Spleen (tissue), 11 donors: ENCODE data around the gene HLCS. TPM values are rescaled to one million over a fixed set of nuclear protein-coding genes. Genes with fewer than 3 reads are reported as not detected.

Experiments
- DNase-seq: peaks from one replicate; pipeline ENCODE4 v3.0.0-alpha.2; 2020
- H3K27ac ChIP-seq, 8 donors: fragments of 200-600 bp; sonication (generic) in 7 of 8; 1 replicate in 4 of 8; 2 replicates in 4 of 8; pipeline versions ENCODE4 v1.5.0 to v1.8.0; 2016 to 2021; ENCODE audit warnings: inconsistent platforms in 4 of 8, mild to moderate bottlenecking in 4 of 8, moderate library complexity in 1 of 8
- H3K27me3 ChIP-seq, 7 donors: fragments of 200-600 bp; sonication (generic) in 6 of 7; replicated peaks in 1 of 7; 1 replicate in 4 of 7; 2 replicates in 3 of 7; pipeline versions ENCODE4 v1.5.0 to v1.8.0; 2016 to 2021; ENCODE audit warnings: inconsistent platforms in 3 of 7, mild to moderate bottlenecking in 1 of 7
- H3K36me3 ChIP-seq, 6 donors: fragments of 200-600 bp; sonication (generic) in 5 of 6; 1 replicate in 4 of 6; 2 replicates in 2 of 6; pipeline versions ENCODE4 v1.5.0 to v1.8.0; 2016 to 2021; ENCODE audit warnings: inconsistent platforms in 2 of 6
- H3K4me1 ChIP-seq, 6 donors: fragments of 200-600 bp; sonication (generic) in 5 of 6; 1 replicate in 3 of 6; 2 replicates in 3 of 6; pipeline versions ENCODE4 v1.5.0 to v1.8.0; 2016 to 2021; ENCODE audit warnings: inconsistent platforms in 3 of 6
- H3K4me3 ChIP-seq, 8 donors: fragments of 200-600 bp; sonication (generic) in 7 of 8; 1 replicate in 4 of 8; 2 replicates in 4 of 8; pipeline versions ENCODE4 v1.5.0 to v1.8.0; 2016 to 2021; ENCODE audit warnings: inconsistent platforms in 4 of 8, mild to moderate bottlenecking in 4 of 8, moderate library complexity in 2 of 8
- H3K9me3 ChIP-seq, 8 donors: fragments of 200-600 bp; sonication (generic) in 7 of 8; 1 replicate in 4 of 8; 2 replicates in 4 of 8; pipeline versions ENCODE4 v1.5.0 to v1.8.0; 2016 to 2021; ENCODE audit warnings: inconsistent platforms in 4 of 8
- POLR2A ChIP-seq, 3 donors: fragments of 450-650 bp; IDR thresholded peaks; one replicate each; pipeline ENCODE4 v1.5.1; 2017; ENCODE audit warnings: antibody characterized with exemption in 3 of 3, mild to moderate bottlenecking in 1 of 3
- POLR2AphosphoS5 ChIP-seq, 3 donors: sonication (generic); formaldehyde crosslinking; IDR thresholded peaks; one replicate each; pipeline ENCODE4 v1.5.1; 2017; ENCODE audit warnings: antibody characterized with exemption in 3 of 3
- WGBS, 5 donors: extraction: QIAGEN DNeasy Blood & Tissue Kit in 3 of 5; methylation state at CpG; one replicate each; pipeline versions ENCODE4 v1.1.5 to v1.1.7; 2013 to 2018; 5-methylcytosine and 5-hydroxymethylcytosine counted together
- intact Hi-C: fragments of 100-400 bp; cut with DNase I; formaldehyde crosslinking; loops from one replicate; pipeline ENCODE4 v1.15.0; 2023; ENCODE audit warnings: low total_unique reads
- polyA plus RNA-seq, 3 donors: library from polyadenylated mRNA; stranded (reverse); fragments of 200-250 nt; gene quantifications; one replicate each; pipeline ENCODE4 v1.2.1, GENCODE V29; 2013
- total RNA-seq, 7 donors: library from RNA; depleted of rRNA in 3 of 7; stranded (reverse); fragments of >200 nt in 3 of 7; fragmentation: NEBNext Ultra II Directional in 4 of 7; extraction: Animal tissue kit (Norgen Biotek cat#: 25700) in 4 of 7; gene quantifications; one replicate each; pipeline versions ENCODE4 v1.1.0 to v1.2.1, GENCODE V29; 2016 to 2021
- TF ChIP-seq, protein P1 (sequence below), 11 experiments: fragments of 200-600 bp in 7 of 11; fragments of 450-650 bp in 4 of 11; sonication (generic) in 4 of 11; IDR thresholded peaks in 8 of 11; conservative IDR thresholded peaks in 3 of 11; 1 replicate in 7 of 11; 2 replicates in 4 of 11; pipeline versions ENCODE4 v1.4.0 to v1.8.0; 2016 to 2021; ENCODE audit warnings: antibody characterized with exemption in 11 of 11, inconsistent platforms in 4 of 11, mild to moderate bottlenecking in 1 of 11
- donor health status: healthy with polysubstance abuse.
- donor health status: DM: no; HTN: no; CAD: no; lungs with moderate emphysema.
- donor health status: DM: no; HTN: no; CAD: no.
- donor health status: Bipolar disorder and iron deficiency.
- donor health status: healthy.
- donor health status: DM: no; HTN: no; CAD: no.
- donor health status: DM: yes; HTN: yes; CAD: no.

Gene HLCS
- total and polyA plus RNA-seq, 10 donors = 1.7 to 22.8 (median 16.3) TPM

DNA sequence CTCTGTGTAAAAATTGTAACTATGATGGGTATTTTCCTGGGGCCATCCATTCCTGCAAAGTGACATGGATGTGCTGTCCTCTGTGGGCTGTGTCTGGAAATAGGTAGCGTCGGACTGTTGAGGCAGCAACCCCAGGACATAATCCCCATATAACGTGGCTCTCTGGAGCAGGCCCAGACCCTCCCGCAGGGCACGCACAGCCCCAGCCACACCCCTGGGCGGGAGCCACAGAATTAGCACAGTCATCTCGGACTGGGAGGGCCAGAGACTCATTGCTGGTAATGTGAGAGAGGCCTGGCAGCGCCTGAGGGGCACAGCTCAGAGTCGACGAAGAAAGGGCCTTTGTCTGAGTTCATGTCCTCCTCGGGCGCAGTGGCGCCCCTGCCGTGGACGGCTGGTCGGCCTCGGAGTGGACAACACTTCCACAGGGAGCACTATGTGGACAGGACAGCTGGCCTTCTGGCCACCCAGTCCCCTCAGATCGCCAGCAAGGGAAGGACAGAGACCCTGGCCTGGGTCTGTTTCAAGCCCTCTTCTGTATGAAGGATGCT lies 247.4 kb downstream of the HLCS start:
- intact Hi-C loops = no loop called here
- H3K36me3 ChIP-seq = no peaks in the 10 kb centered on the region
- peak; percentile 70 for DNase-seq
- H3K27ac ChIP-seq = no peak overlapping the region
- H3K27me3 ChIP-seq = peaks cover 0 to 87% (median 26%) of the 10 kb centered on the region in 7 donors
- 83 to 94% (median 87%) methylated on average over 14 to 18 of the region's 18 CpGs for WGBS, 5 donors
- H3K9me3 ChIP-seq = no peaks in the 10 kb centered on the region
- no peaks in the 10 kb centered on the region for H3K4me1 ChIP-seq
- TF ChIP-seq POLR2AphosphoS5 (IDR thresholded peaks at IDR 0.05) (no peak), POLR2A (IDR thresholded peaks at IDR 0.05) (no peak)
- TF ChIP-seq, protein P1, sequence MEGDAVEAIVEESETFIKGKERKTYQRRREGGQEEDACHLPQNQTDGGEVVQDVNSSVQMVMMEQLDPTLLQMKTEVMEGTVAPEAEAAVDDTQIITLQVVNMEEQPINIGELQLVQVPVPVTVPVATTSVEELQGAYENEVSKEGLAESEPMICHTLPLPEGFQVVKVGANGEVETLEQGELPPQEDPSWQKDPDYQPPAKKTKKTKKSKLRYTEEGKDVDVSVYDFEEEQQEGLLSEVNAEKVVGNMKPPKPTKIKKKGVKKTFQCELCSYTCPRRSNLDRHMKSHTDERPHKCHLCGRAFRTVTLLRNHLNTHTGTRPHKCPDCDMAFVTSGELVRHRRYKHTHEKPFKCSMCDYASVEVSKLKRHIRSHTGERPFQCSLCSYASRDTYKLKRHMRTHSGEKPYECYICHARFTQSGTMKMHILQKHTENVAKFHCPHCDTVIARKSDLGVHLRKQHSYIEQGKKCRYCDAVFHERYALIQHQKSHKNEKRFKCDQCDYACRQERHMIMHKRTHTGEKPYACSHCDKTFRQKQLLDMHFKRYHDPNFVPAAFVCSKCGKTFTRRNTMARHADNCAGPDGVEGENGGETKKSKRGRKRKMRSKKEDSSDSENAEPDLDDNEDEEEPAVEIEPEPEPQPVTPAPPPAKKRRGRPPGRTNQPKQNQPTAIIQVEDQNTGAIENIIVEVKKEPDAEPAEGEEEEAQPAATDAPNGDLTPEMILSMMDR (IDR thresholded peaks at IDR 0.05 in 8 of 11, conservative IDR thresholded peaks at IDR 0.05 in 3 of 11) = no peak
- H3K4me3 ChIP-seq = no peak overlapping the region

DNA sequence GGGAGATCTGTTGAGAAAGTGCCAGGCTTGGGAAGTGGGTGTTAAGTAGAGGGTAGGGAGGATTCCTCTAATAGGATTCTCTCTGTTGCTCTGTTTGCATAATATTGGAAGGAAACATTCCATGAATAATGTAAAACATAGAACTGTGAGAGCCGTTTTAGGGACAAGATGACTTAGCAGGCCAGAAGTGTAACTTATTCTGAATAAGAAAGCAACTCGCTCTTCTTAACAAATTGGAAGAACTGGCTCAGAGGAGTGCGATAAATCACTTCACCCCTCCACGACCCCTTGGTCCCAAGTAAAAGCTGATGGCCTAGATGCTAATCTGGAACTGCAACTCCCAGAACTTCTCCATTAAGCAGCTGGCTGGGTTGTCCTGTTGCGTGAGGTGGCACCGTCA lies 248.5 kb downstream of the HLCS start:
- H3K4me3 ChIP-seq = no peak overlapping the region
- intact Hi-C loops = no loop called here
- TF ChIP-seq POLR2AphosphoS5 (IDR thresholded peaks at IDR 0.05) (no peak), POLR2A (IDR thresholded peaks at IDR 0.05) (no peak)
- TF ChIP-seq, protein P1 (IDR thresholded peaks at IDR 0.05 in 8 of 11, conservative IDR thresholded peaks at IDR 0.05 in 3 of 11) = no peak
- H3K36me3 ChIP-seq = no peaks in the 10 kb centered on the region
- no peak overlapping the region for H3K27ac ChIP-seq
- 83 to 89% (median 88%) methylated on average over 6 of the region's 6 CpGs for WGBS, 5 donors
- no peak for DNase-seq
- no peaks in the 10 kb centered on the region for H3K4me1 ChIP-seq
- H3K9me3 ChIP-seq = no peaks in the 10 kb centered on the region
- peaks cover 0 to 87% (median 33%) of the 10 kb centered on the region in 7 donors for H3K27me3 ChIP-seq

DNA sequence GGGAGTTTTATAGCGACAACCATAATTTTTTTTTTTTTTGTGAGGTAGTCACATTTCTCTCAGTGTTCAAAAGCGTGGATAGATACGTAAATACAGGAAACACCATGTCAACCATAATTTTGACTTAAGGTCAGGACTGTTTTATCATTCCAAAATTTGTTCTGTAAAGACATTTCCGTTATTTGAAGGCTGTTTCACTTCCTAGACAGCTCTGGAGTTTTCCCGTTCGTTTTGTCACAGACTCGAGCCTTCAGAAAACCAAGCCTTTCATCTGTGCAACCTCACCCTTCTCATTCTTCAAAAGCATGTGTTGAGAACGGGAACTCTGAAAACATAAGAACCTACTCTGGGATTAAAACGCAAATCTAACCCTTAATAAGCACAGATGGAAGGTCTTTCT lies 249.6 kb downstream of the HLCS start:
- Histone ChIP-seq H3K9me3 (no peaks in the 10 kb centered on the region), H3K27ac (no peak overlapping the region), H3K4me1 (no peaks in the 10 kb centered on the region), H3K4me3 (no peak overlapping the region), H3K27me3 (peaks cover 0 to 87% (median 43%) of the 10 kb centered on the region in 7 donors), H3K36me3 (no peaks in the 10 kb centered on the region)
- TF ChIP-seq POLR2A (IDR thresholded peaks at IDR 0.05) = no peak
- TF ChIP-seq, protein P1 (IDR thresholded peaks at IDR 0.05 in 8 of 11, conservative IDR thresholded peaks at IDR 0.05 in 3 of 11) = no peak
- TF ChIP-seq POLR2AphosphoS5 (IDR thresholded peaks at IDR 0.05) = no peak
- DNase-seq = no peak
- intact Hi-C loops = no loop called here
- WGBS, 5 donors = 38 to 46% (median 40%) methylated on average over 9 of the region's 9 CpGs

DNA sequence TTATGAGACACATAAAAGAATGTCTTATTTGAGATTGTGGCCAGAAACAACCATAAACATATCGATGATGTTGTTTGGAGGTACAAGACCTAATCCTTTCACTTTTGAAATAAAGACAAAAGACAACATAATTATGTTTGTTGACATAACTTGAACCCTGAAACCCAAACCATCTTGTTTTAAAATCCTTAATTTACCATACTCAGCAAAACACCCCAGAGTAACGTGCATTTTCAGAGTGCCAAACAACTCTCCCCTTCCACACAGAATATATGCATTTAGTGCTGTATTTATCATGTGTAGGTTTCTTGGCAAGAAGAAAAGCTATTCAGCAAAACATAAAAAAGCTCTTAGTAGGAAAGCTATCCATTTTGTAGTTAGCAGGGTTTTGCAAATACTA lies 250.1 kb downstream of the HLCS start:
- no peak for DNase-seq
- no peak overlapping the region for H3K4me3 ChIP-seq
- no peak overlapping the region for H3K27ac ChIP-seq
- no peak for TF ChIP-seq POLR2AphosphoS5 (IDR thresholded peaks at IDR 0.05)
- TF ChIP-seq POLR2A (IDR thresholded peaks at IDR 0.05) = no peak
- TF ChIP-seq, protein P1 (IDR thresholded peaks at IDR 0.05 in 8 of 11, conservative IDR thresholded peaks at IDR 0.05 in 3 of 11) = no peak
- no peaks in the 10 kb centered on the region for H3K4me1 ChIP-seq
- intact Hi-C loops = no loop called here
- no peaks in the 10 kb centered on the region for H3K9me3 ChIP-seq
- H3K36me3 ChIP-seq = no peaks in the 10 kb centered on the region
- 72 to 90% (median 85%) methylated on average over 2 of the region's 2 CpGs for WGBS, 5 donors
- H3K27me3 ChIP-seq = peaks cover 0 to 87% (median 48%) of the 10 kb centered on the region in 7 donors
